ENCODE data around the gene ZNF619. TPM values are rescaled to one million over a fixed set of nuclear protein-coding genes. Genes with fewer than 3 reads are reported as not detected.
"Not testable (repeated sequence)": the region's sequence is repeated elsewhere in the genome, so short reads cannot be mapped to it uniquely, and the experiment has no call there.

ZNF619 gene
- total RNA-seq, 1 experiment from 2014 or later, result 6.9 TPM

DNA sequence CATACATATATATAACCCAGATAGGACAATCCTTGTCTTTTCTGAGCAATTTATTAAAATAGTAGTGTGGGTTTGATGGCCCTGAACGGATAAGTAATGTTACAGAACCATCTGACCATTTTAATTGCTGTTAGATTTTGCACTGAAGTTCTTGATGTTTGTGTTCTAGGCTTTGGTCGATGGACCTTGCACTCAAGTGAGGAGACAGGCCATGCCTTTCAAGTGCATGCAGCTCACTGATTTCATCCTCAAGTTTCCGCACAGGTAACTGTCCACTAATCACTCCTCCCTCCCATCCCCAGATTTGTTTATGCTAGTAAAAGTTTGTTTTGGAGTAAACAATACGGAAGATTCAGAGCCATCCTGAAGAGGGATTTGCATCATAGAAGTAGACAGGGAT is 18.4 kb upstream of the ZNF619 start:
- H3K4me2 ChIP-seq, result peak overlapping the region; percentile 93
- H3K9me3 ChIP-seq (ENCODE audit: insufficient read depth, low read depth), result no peaks in the 10 kb centered on the region
- no peaks in the 10 kb centered on the region for H3K27me3 ChIP-seq (ENCODE audit: insufficient read depth, low read depth)
- no TSS peak for BruUV-seq (replicated peaks)
- peaks cover 29% of the 10 kb centered on the region for H3K4me1 ChIP-seq (replicated peaks; ENCODE audit: insufficient read depth)
- H2AFZ ChIP-seq, result no peak overlapping the region
- ChIA-PET POLR2A (ENCODE audit: unreplicated experiment) (no interaction called here), CTCF (no interaction called here)
- H3K79me2 ChIP-seq (ENCODE audit: low read depth), result peaks cover 51% of the 10 kb centered on the region
- no peaks in the 10 kb centered on the region for H3K9me2 ChIP-seq (ENCODE audit: insufficient read depth)
- H4K20me1 ChIP-seq (ENCODE audit: insufficient read depth), result peaks cover 40% of the 10 kb centered on the region
- no peak for DNase-seq
- TF ChIP-seq, protein P1, sequence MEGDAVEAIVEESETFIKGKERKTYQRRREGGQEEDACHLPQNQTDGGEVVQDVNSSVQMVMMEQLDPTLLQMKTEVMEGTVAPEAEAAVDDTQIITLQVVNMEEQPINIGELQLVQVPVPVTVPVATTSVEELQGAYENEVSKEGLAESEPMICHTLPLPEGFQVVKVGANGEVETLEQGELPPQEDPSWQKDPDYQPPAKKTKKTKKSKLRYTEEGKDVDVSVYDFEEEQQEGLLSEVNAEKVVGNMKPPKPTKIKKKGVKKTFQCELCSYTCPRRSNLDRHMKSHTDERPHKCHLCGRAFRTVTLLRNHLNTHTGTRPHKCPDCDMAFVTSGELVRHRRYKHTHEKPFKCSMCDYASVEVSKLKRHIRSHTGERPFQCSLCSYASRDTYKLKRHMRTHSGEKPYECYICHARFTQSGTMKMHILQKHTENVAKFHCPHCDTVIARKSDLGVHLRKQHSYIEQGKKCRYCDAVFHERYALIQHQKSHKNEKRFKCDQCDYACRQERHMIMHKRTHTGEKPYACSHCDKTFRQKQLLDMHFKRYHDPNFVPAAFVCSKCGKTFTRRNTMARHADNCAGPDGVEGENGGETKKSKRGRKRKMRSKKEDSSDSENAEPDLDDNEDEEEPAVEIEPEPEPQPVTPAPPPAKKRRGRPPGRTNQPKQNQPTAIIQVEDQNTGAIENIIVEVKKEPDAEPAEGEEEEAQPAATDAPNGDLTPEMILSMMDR (conservative IDR thresholded peaks at IDR 0.05), result no peak
- TF ChIP-seq EZH2 (IDR thresholded peaks at IDR 0.05; ENCODE audit: low read depth), result no peak
- peak overlapping the region; percentile 97 for H3K4me3 ChIP-seq
- H3F3A ChIP-seq (ENCODE audit: insufficient read depth, low read depth), result peaks cover 62% of the 10 kb centered on the region
- intact Hi-C loops (cut with micrococcal nuclease; ENCODE audit: unreplicated experiment), result loop anchor here (5.0 kb wide), 1 partner anchor 739 kb away; the partner anchor contains the start of gene CTNNB1
- H3K27ac ChIP-seq, result peak overlapping the region; percentile 77
- peaks cover 43% of the 10 kb centered on the region for H3K36me3 ChIP-seq (ENCODE audit: low read depth)

DNA sequence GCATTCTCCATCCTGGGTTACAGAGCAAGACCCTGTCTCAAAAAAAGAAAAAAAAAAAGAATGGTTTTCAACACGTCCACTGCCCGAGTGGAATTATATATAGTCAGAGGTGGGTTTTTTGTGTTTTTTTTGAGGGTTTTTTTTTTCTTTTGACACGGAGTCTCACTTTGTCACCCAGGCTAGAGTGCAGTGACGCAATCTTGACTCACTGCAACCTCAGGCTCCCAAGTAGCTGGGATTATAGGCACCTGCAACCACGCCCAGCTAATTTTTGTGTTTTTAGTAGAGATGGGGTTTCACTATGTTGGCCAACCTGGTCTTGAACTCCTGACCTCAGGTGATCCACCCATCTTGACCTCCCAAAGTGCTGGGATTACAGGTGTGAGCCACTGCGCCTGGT is 16.4 kb upstream of the ZNF619 start:
- H3K27ac ChIP-seq; H2AFZ ChIP-seq; H3K9me2 ChIP-seq (ENCODE audit: insufficient read depth); POLR2A ChIA-PET (ENCODE audit: unreplicated experiment); CTCF ChIA-PET; H3K27me3 ChIP-seq (ENCODE audit: insufficient read depth, low read depth); H3K4me3 ChIP-seq; H3K9me3 ChIP-seq (ENCODE audit: insufficient read depth, low read depth); BruUV-seq (replicated peaks); intact Hi-C loops (cut with micrococcal nuclease; ENCODE audit: unreplicated experiment); DNase-seq: not testable (repeated sequence)
- H3K4me1 ChIP-seq (replicated peaks; ENCODE audit: insufficient read depth), result peaks cover 20% of the 10 kb centered on the region
- H3F3A ChIP-seq (ENCODE audit: insufficient read depth, low read depth), result peaks cover 77% of the 10 kb centered on the region
- H3K79me2 ChIP-seq (ENCODE audit: low read depth), result peaks cover 51% of the 10 kb centered on the region
- H3K4me2 ChIP-seq, result peak overlapping the region; percentile 32; the same call in 1 of the 2 replicates
- peaks cover 46% of the 10 kb centered on the region for H3K36me3 ChIP-seq (ENCODE audit: low read depth)
- H4K20me1 ChIP-seq (ENCODE audit: insufficient read depth), result peaks cover 48% of the 10 kb centered on the region

DNA sequence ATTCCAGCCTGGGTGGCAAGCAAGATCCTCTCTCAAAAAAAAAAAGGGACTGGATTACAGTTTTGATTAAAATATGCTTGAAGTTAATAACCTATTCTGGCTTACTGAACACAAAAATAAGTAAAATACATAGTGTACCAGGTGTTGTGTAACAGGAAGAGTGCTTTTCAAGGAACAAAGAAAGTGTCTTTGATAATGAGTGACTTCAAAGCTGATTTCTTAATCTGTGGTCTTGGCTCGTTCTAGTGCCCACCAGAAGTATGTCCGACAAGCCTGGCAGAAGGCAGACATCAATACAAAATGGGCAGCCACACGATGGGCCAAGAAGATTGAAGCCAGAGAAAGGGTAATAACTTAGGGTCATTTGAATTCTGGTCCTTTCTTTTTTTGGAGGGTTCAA is 15.8 kb upstream of the ZNF619 start:
- CTCF ChIA-PET, result no interaction called here
- POLR2A ChIA-PET (ENCODE audit: unreplicated experiment), result no interaction called here
- peaks cover 46% of the 10 kb centered on the region for H3K36me3 ChIP-seq (ENCODE audit: low read depth)
- peaks cover 84% of the 10 kb centered on the region for H3F3A ChIP-seq (ENCODE audit: insufficient read depth, low read depth)
- intact Hi-C loops (cut with micrococcal nuclease; ENCODE audit: unreplicated experiment), result no loop called here
- no peaks in the 10 kb centered on the region for H3K9me2 ChIP-seq (ENCODE audit: insufficient read depth)
- H4K20me1 ChIP-seq (ENCODE audit: insufficient read depth), result peaks cover 48% of the 10 kb centered on the region
- no peak overlapping the region for H3K27ac ChIP-seq
- DNase-seq, result no peak
- H3K27me3 ChIP-seq (ENCODE audit: insufficient read depth, low read depth), result no peaks in the 10 kb centered on the region
- no peaks in the 10 kb centered on the region for H3K9me3 ChIP-seq (ENCODE audit: insufficient read depth, low read depth)
- peaks cover 17% of the 10 kb centered on the region for H3K4me1 ChIP-seq (replicated peaks; ENCODE audit: insufficient read depth)
- BruUV-seq (replicated peaks), result no TSS peak
- no peak overlapping the region for H3K4me3 ChIP-seq
- H2AFZ ChIP-seq, result no peak overlapping the region
- H3K4me2 ChIP-seq, result no peak overlapping the region
- peaks cover 49% of the 10 kb centered on the region for H3K79me2 ChIP-seq (ENCODE audit: low read depth)
- TF ChIP-seq EZH2 (IDR thresholded peaks at IDR 0.05; ENCODE audit: low read depth), result no peak
- TF ChIP-seq, protein P1 (conservative IDR thresholded peaks at IDR 0.05), result no peak

DNA sequence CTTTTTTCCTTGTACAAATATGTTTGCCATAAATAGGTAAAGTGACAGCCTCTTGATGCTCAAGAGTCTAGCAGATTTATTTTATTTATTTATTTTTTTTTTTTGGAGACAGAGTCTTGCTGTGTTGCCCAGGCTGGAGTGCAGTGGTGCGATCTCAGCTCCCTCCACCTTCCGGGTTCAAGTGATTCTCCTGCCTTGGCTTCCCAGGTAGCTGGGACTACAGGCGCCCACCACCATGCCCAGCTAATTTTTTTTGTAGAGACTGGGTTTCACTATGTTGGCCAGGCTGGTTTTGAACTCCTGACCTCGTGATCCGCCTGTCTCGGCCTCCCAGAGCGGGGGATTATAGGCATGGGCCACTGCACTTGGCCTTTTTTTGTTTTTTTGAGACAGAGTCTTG is 14.1 kb upstream of the ZNF619 start:
- intact Hi-C loops (cut with micrococcal nuclease; ENCODE audit: unreplicated experiment); DNase-seq; H3K4me2 ChIP-seq; H3K4me3 ChIP-seq; H2AFZ ChIP-seq; H3K27me3 ChIP-seq (ENCODE audit: insufficient read depth, low read depth); POLR2A ChIA-PET (ENCODE audit: unreplicated experiment); BruUV-seq (replicated peaks); H3K9me2 ChIP-seq (ENCODE audit: insufficient read depth); H3K27ac ChIP-seq; H3K9me3 ChIP-seq (ENCODE audit: insufficient read depth, low read depth); CTCF ChIA-PET: not testable (repeated sequence)
- Histone ChIP-seq H3K79me2 (ENCODE audit: low read depth) (peaks cover 35% of the 10 kb centered on the region), H3K4me1 (replicated peaks; ENCODE audit: insufficient read depth) (peaks cover 14% of the 10 kb centered on the region), H3F3A (ENCODE audit: insufficient read depth, low read depth) (peaks cover 94% of the 10 kb centered on the region), H4K20me1 (ENCODE audit: insufficient read depth) (peaks cover 47% of the 10 kb centered on the region), H3K36me3 (ENCODE audit: low read depth) (peaks cover 44% of the 10 kb centered on the region)
